Keratinocyte (primary cell): ENCODE data around the gene GATA1.

Experiments
- CTCF ChIP-seq, 3 experiments: IDR thresholded peaks in 1 of 3; conservative IDR thresholded peaks in 1 of 3; optimal IDR thresholded peaks in 1 of 3; 2 replicates in 2 of 3; 3 replicates in 1 of 3; pipeline versions ENCODE3 to v1.5.1; 2011; ENCODE audit warnings: low read length in 3 of 3, mild to moderate bottlenecking in 3 of 3, moderate library complexity in 2 of 3, control low read depth in 1 of 3, inconsistent platforms in 1 of 3; ENCODE audit not compliant: insufficient read depth in 2 of 3; ENCODE audit errors: extremely low read depth in 1 of 3
- EZH2 ChIP-seq: IDR thresholded peaks from one replicate; pipeline ENCODE4 v1.6.1; 2012; ENCODE audit warnings: inconsistent platforms, mild to moderate bottlenecking, low read length, moderate library complexity

GRCh38 chrX:48798318-48798717 is 11.9 kb downstream of the GATA1 start:
- no peak for TF ChIP-seq CTCF (optimal IDR thresholded peaks at IDR 0.05 in 1 of 3, IDR thresholded peaks at IDR 0.05 in 1 of 3, conservative IDR thresholded peaks at IDR 0.05 in 1 of 3; ENCODE audit: extremely low read depth in 1 of 3, insufficient read depth in 2 of 3, low read length in 3 of 3)
- no peak for TF ChIP-seq EZH2
